Measurements from ENCODE around the gene PHACTR1.

- TF ChIP-seq POLR2A (IDR thresholded peaks at IDR 0.05), result no peak
- TF ChIP-seq CTCF (IDR thresholded peaks at IDR 0.05), result no peak
- TF ChIP-seq POLR2AphosphoS5 (IDR thresholded peaks at IDR 0.05), result no peak
These were observed 401.0 kb downstream of the PHACTR1 start for GRCh38 chr6:13117570-13117969.

Measured in stomach (tissue), 4 donors.